ENCODE measurements around the gene NSUN5.
A peak's percentile ranks its signal among the peaks of the same experiment; 100 is the strongest.
"Not testable (repeated sequence)": the region's sequence is repeated elsewhere in the genome, so short reads cannot be mapped to it uniquely, and the experiment has no call there.

The NSUN5 gene

DNA sequence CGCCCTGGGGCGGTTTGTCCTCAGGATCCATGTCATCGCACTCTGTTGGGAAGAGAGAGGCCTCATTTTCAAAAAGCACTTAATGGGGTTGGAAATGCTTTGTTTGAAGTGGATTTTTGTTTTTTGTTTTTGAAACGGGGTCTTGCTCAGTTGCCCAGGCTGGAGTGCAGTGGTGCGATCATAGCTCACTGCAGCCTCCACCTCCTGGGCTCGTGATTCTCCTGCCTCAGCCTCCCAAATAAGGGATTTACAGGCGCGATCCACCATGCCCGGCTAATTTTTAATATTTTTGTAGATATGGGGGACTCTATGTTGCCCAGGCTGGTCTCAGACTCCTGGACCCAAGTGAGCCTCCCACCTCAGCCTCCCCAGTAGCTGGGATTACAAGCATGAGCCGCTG is 20.1 kb upstream of the NSUN5 start:
- no peak overlapping the region for H3K9ac ChIP-seq
- H3K27me3 ChIP-seq: no peaks in the 10 kb centered on the region
- H3K4me3 ChIP-seq: no peak overlapping the region
- no peaks in the 10 kb centered on the region for H3K9me3 ChIP-seq
- H3K27ac ChIP-seq: no peak overlapping the region
- H3K36me3 ChIP-seq: no peaks in the 10 kb centered on the region
- no peaks in the 10 kb centered on the region for H4K20me1 ChIP-seq
- no peak overlapping the region for H3K4me2 ChIP-seq
- H3K4me1 ChIP-seq: peaks cover 14% of the 10 kb centered on the region
- TF ChIP-seq Cebpa-rat (IDR thresholded peaks at IDR 0.05): no peak

DNA sequence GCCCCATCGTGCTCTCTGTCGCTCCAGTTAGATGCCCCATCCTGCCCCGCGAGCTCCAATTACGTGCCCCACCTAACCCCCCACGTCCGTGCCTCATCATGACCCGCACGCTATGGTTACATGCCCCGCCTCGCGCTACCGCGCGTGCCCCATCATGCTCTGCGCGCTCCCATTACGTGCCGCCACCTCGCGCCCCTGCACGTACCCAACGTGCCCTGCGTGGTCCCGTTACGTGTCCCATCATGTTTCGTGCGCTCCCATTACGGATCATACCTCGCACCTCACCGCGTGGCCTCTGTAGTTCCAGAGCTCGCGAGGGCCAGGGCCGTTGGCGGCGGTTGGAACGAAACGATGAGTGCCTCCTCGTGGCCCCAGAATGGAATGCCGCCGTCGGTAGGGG is 19.3 kb upstream of the NSUN5 start, which contains the start of the genes FKBP6 and TRIM50:
Gene FKBP6 (plus strand): TSS at position 240 of the 400 bp plus-strand sequence. CDS start 268 bp downstream, outside the sequence.
Gene TRIM50 (minus strand): TSS at position 161 of the 400 bp plus-strand sequence. CDS start 3,295 bp downstream, outside the sequence.
- H3K9ac ChIP-seq, H4K20me1 ChIP-seq, H3K4me3 ChIP-seq, H3K27me3 ChIP-seq, H3K9me3 ChIP-seq, H3K27ac ChIP-seq, H3K4me2 ChIP-seq, H3K36me3 ChIP-seq: not testable (repeated sequence)
- H3K4me1 ChIP-seq: peaks cover 19% of the 10 kb centered on the region

DNA sequence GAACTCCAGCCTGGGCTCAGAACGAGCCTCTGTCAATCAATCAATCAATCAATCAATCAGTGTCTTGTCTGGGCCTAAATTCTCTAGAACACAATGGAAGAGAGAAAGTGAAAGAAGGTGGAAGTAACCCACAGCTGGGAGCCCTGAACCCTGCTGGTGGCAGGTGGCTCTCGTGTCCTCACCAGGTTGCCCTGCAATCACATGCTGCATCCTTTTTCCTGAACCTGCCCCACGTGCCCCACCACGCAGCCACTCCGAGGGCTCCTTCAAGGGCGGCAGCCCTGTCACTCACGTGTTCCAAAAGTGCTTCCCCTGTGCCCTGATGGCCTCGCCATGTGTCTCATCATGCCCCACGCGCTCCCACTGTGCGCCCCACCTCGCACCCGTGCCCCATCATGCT is 18.8 kb upstream of the NSUN5 start:
- H3K4me1 ChIP-seq: peaks cover 22% of the 10 kb centered on the region
- H3K4me3 ChIP-seq, H3K27me3 ChIP-seq: not testable (repeated sequence)

DNA sequence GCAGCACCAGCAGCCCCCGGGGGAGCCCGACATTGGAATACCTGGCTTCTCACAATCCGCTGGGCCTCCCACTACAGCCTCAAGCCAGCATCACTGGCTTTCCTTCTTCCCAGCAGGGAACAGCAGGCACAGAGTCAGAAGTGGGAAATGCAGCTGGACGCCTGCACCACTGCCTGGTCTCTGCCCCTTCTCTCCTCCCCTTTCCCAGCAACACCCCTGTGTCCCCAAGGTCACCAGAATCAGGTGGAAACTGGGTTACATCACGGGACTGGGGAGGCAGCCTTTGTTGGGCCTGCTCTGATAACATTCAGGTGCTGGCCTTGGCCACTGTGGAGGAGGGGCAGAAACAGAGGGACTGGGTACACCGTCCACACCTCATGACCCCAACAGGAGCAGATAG is 16.8 kb upstream of the NSUN5 start:
- H3K27ac ChIP-seq, H3K9me3 ChIP-seq, H3K27me3 ChIP-seq, H3K9ac ChIP-seq, H3K36me3 ChIP-seq, H3K4me3 ChIP-seq, H3K4me2 ChIP-seq, H4K20me1 ChIP-seq: not testable (repeated sequence)
- peaks cover 22% of the 10 kb centered on the region for H3K4me1 ChIP-seq

More for the DNA sequence above, 18.8 kb upstream of the NSUN5 start:
- H3K4me2 ChIP-seq, H3K9me3 ChIP-seq, H3K9ac ChIP-seq, H3K36me3 ChIP-seq, H3K27ac ChIP-seq, H4K20me1 ChIP-seq: not testable (repeated sequence)

DNA sequence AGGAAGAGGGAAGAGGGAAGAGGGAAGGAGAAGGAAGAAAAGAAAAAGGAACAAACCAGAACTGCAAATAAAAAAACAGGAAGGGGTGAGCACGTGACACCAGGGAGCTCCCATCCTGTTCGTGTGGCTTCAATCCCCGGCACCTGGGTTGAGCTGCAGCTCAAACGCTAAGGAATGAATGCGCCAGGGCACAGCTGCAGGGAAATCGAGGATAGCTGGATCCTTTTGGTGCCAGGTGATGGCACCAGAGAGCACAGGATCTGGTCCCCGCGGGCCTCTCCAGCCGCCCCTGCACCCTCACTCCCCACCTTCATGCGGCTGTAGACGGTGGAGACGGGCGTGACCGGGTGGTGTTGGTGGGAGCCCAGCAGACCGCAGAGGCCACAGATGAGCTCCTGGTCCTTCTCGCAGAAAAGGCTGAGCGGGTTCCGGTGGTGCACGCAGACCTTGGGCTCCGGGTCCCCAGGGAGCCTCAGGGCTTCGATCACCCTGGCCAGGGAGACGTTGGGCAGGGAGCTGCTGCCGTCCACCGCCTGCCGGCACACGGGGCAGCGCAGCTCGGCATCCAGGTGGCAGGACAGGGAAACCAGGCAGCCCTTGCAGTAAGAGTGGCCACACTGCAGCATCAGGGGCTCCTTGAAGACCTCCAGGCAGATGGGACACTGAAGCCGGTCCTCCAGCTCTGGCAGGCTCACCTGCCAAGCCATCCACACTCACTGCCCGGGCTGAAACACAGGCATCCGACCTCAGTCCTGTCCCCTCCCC is 15.6 kb upstream of the NSUN5 start:
- Histone ChIP-seq H3K4me2 (peak overlapping the region; percentile 84), H3K4me3 (0 out of 2 replicates have a peak overlapping the region, but pooled peaks have one; percentile 31)

DNA sequence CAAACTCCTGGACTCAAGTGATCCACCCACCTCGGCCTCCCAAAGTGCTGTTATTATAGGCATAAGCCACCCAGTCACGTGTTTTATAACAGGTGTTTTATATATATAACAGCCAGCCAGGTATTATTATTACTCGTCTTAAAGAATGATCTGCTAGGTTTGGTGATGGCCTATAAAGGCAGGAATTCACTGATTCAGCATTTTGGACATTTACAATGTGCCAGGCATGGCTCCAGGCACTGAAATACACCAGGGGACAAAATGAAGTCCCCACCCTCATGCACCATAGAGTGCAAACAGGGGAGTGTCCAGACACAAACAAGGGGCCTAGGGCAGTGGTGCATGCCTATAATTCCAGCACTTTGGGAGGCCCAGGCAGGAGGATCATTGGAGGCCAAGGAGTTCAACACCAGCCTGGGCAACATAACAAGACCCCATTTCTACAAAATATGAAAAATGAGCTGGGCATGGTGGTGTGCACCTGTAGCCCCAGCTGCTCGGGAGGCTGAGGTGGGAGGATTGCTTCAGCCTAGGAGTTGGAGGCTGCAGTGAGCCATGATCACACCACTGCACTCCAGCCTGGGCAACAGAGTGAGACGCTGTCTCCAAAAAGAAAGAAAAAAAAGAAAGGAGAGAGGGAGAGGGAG is 14.9 kb upstream of the NSUN5 start:
- Histone ChIP-seq H3K9ac (0 out of 2 replicates have a peak overlapping the region, but pooled peaks have one; percentile 25), H3K27ac (peak overlapping the region; percentile 20; the same call in 1 of the 2 replicates), H3K4me2 (peak overlapping the region; percentile 84), H3K4me3 (0 out of 2 replicates have a peak overlapping the region, but pooled peaks have one; percentile 31), H3K4me1 (peaks cover 22% of the 10 kb centered on the region)
- H3K27me3 ChIP-seq, H4K20me1 ChIP-seq, H3K36me3 ChIP-seq, H3K9me3 ChIP-seq: not testable (repeated sequence)

More for the DNA sequence above, 15.6 kb upstream of the NSUN5 start:
- Histone ChIP-seq H3K4me1 (peaks cover 22% of the 10 kb centered on the region), H3K9ac (0 out of 2 replicates have a peak overlapping the region, but pooled peaks have one; percentile 25), H3K27ac (peak overlapping the region; percentile 20; the same call in 1 of the 2 replicates)
- not testable (repeated sequence) for H3K9me3 ChIP-seq, H3K27me3 ChIP-seq, H4K20me1 ChIP-seq, H3K36me3 ChIP-seq

DNA sequence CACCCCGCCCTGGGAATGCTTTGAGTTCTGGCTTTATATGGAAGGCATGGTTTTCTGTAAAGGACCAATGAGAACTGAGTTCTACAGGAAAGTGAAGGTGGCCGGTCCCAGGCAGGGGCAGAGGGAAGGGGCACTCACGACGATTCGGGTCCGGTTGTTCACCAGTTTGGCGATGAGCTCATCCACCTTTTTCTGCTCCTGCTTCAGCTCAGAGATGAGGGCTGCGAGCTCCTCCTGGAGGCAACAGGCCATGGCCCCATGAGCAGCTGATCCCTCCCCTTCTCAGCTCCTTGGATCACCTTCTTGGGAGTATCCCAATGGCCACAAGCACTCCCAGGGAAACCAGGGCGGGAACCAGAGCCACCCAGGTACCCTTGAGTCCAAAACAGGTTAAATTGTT is 11.4 kb upstream of the NSUN5 start:
- not testable (repeated sequence) for H3K4me2 ChIP-seq

DNA sequence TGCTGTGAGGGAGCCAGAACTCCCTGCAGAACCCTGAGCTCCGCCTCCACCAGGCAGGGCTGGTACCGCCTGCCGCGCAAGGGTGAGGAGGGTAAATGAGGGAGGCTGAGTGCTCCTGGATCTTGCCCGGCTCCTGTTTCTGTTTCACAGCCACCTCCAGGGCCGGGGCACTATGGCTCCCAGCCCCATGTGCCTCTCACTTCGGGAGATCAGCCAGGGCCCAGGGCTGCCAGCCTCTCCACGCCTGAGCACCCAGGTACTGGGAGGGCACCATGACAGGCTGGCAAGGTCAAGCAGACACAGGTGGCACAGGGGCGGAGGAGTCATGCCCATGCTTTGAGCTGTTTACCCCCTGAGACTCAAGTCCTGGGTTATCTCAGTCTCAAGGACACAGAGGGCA is 10.9 kb upstream of the NSUN5 start:
- not testable (repeated sequence) for H3K27ac ChIP-seq, H3K9ac ChIP-seq, H3K4me3 ChIP-seq, H3K27me3 ChIP-seq, H3K4me2 ChIP-seq, H4K20me1 ChIP-seq, H3K36me3 ChIP-seq, H3K9me3 ChIP-seq
- H3K4me1 ChIP-seq: peaks cover 19% of the 10 kb centered on the region

More for the DNA sequence above, 11.4 kb upstream of the NSUN5 start:
- H3K36me3 ChIP-seq, H3K9ac ChIP-seq, H4K20me1 ChIP-seq, H3K4me3 ChIP-seq, H3K27ac ChIP-seq, H3K9me3 ChIP-seq, H3K27me3 ChIP-seq: not testable (repeated sequence)
- H3K4me1 ChIP-seq: peaks cover 22% of the 10 kb centered on the region

DNA sequence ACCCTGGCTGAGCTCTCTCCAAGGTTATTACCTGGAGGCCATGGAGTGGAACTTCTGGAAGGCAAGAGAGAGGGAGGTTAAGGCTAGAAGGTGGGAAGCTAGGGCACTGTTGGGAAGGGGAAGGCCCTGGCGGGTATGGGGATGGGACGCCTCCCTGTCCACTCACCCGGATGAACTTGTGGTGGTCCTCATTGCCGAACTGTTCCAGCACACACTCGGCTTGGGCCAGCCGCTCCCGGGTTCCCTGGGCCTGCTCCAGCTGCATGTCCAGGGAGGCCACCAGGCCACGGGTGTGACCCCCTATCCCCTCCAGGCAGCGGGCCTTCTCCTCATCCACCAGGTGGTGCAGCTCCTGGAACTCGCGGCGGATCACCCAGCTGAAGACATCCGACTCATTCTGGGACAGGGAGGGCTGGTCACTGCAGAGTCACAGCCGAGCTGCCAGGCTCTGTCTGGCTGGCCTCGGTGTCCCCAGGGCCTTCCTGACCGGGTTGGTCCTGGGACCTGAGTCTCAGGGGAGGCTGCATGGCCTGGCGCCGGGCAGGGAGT is 10.1 kb upstream of the NSUN5 start:
- H3K4me2 ChIP-seq, H3K4me3 ChIP-seq, H3K27me3 ChIP-seq, H3K9ac ChIP-seq, H3K36me3 ChIP-seq, H3K27ac ChIP-seq, H4K20me1 ChIP-seq, H3K9me3 ChIP-seq: not testable (repeated sequence)
- peaks cover 11% of the 10 kb centered on the region for H3K4me1 ChIP-seq

DNA sequence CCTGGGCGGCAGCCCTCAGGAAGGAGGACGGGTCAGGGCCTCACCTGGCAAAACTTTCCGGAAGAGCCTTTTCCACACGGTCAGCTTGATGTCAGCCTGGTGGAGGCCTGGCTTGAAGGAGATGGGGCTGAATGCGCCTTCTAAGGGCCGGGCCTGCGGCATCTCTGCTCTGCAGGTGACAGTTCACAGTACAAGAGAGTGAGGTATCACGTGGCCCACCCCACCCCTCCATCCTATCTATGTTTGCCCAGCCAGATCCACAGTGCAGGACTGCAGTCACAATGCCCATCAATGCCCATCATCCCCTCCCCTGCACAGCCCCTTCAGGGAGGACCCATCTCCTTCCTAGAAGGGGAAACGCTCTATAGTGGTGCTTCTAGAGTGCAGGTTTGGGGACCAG is 7.9 kb upstream of the NSUN5 start:
- Histone ChIP-seq H4K20me1 (no peaks in the 10 kb centered on the region), H3K27ac (no peak overlapping the region), H3K4me3 (no peak overlapping the region), H3K9me3 (no peaks in the 10 kb centered on the region), H3K9ac (no peak overlapping the region), H3K36me3 (no peaks in the 10 kb centered on the region), H3K4me1 (no peaks in the 10 kb centered on the region), H3K27me3 (no peaks in the 10 kb centered on the region), H3K4me2 (no peak overlapping the region)
- TF ChIP-seq Cebpa-rat (IDR thresholded peaks at IDR 0.05): no peak

All from BLaER1 (cell line).